Activated T-helper 1 cell treated with anti-CD3 and anti-CD28 coated beads, Interleukin-2, amount 50 U/mL, for 16 hours (primary cell): ENCODE measurements around the gene PPM1E.
"Not testable (repeated sequence)": the region's sequence is repeated elsewhere in the genome, so short reads cannot be mapped to it uniquely, and the experiment has no call there.

ENCODE experiments used
- DNase-seq, 2 donors: peaks; one replicate each; pipeline ENCODE4 v3.0.0-alpha.2; 2020; ENCODE audit warnings: low read depth in 1 of 2, low spot score in 1 of 2

Gene PPM1E

DNA sequence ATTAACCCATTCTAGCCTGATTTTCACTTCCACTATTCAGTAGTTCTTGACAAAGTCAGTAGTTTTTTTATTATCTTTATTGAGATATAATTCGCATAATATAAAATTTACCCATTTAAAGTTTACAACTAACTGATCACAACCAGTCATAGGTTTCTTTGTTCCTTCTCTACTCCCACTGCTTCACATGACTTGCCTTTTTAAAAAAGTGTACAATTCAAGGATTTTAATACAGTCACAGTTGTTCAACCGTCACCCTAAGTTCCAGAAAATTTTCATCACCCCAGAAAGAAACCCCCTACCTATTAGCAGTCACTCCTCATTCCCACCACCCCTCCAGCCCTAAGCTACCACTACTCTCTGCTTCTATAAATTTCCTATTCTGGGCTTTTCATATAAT lies 188.5 kb downstream of the PPM1E start:
- DNase-seq = no peak

DNA sequence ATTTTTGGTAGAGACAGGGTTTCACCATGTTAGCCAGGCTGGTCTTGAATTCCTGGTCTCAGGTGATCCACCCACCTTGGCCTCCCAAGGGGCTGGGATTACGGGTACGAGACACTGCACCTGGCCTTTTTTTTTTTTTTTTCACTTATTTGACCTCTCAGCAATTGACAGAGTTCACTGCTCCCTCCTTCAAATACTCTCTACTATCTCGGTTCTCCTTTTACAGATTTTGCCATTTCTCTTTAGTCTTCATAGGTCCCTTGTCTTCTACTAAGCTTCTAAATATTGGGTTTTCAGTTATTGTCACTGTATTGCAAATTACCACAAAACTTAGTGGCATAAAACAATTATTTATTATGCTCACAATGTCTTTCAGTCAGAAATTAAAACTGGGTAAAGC lies 191.8 kb downstream of the PPM1E start:
- no peak for DNase-seq

DNA sequence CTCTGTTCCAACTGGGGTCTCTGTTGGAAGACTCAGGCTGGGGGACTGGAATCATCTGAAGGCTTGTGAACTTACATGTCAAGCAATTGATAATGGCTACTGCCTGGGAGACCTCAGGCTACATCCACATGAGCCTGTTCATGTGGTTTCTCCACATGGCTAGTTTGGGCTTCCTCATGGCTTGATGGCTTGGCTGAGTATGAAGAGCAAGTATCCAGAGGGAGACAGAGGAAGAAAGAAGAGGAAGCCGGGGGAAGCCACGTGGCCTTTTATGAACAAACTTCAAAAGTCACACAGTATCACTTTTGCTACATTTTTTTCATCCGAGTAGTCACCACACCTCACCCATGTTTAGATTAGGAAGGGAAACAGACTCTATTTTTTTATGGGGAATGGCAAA lies 192.2 kb downstream of the PPM1E start:
- DNase-seq = no peak

DNA sequence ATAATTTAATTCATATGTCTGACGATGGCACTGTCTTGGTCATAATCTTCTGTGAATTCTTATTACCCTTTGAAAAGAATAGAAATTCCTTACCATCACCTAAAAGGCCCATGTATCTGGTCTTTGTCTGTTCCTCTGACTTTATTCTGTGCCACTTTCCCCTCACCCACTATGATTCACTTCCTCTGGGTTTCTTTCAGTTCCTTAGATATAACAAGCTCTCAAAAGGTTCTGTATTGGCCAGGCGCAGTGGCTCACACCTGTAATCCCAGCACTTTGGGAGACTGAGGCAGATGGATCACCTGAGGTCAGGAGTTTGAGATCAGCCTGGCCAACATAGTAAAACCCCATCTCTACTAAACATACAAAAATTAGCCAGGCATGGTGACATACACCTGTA lies 198.7 kb downstream of the PPM1E start:
- not testable (repeated sequence) for DNase-seq

DNA sequence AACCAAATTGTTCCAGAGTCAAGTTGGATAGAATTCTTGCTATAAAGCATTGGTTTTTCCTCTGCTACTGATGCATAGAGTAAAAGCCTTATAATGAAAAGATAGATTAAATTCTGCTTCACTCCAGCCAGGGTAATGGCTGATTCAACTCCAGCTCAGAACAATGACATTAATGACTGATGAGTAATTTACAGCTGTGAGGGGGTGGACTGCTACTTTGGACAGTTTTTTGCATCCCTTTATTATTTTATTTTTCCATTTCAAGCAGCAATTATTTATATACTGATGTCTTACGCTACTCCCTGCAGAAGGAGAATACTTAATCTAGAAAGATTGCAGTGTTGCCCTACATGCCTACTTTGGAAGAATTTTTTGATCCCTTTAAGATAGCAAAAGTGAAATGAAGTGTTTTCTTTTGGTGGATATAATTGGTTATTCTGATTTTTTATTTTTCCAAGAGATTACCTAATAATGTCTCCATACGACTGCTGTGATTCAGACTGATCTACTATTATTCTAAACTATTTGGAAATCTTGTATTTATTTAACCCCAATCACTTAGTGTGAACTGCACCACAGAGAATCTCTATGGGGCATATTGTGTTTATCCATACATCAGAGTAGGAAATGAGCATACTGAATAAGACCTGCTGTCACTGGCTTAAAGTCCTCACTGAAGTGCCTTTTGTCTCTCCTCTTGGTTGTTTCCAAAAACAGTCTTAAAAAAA lies 201.5 kb downstream of the PPM1E start:
- no peak for DNase-seq

DNA sequence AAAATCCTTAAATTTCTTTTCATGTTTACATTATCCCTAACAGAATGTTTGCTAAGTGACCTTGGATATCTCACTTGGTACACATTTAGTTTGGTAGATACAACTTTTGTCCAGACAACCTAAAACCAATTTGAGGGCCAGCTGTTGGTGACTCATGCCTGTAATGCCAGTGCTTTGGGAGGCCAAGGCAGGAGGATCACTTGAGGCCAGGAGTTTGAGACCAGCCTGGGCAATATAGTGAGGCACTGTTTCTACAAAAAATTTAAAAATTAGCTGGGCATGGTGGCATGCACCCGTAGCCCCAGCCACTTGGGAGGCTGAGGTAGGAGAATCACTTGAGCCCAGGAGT lies 202.0 kb downstream of the PPM1E start:
- DNase-seq = not testable (repeated sequence)

DNA sequence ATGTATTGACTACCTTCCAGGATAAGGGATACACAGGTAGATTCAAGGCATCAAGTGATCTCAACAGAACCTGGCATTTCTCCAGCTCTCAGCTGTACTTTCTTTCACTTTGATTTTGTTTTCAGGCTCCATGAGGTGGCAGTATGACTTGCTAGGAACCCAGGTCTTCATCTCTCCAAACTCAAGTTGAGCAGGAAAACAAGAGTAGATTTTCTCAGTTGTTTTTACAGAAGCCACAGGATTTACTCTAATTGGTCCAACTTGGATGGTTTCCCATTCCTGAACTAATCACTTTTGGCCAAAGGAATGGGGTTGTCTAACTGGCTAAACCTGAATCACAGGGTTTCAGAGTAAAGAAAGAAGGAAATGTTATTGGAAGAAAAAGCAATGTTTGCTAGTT lies 204.4 kb downstream of the PPM1E start:
- no peak for DNase-seq

DNA sequence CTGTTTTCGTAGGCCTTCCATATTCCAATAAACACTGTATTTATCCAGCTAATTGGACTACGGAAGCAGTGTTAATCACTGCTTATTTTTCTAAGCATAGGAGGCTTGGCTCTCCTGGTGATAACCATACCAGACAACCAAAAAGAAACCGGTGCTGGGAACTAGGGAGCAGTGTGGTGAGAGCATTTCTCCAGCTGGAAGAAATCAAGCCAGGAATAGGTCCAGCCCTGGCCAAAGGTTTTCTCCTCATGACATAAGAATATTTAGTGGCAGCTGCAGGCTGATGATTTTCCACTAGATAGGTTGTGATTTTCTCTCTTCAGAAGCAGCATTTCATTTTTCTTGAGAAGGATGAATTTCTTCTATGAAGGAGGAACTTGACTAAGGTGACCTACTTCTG lies 209.6 kb downstream of the PPM1E start:
- no peak for DNase-seq

DNA sequence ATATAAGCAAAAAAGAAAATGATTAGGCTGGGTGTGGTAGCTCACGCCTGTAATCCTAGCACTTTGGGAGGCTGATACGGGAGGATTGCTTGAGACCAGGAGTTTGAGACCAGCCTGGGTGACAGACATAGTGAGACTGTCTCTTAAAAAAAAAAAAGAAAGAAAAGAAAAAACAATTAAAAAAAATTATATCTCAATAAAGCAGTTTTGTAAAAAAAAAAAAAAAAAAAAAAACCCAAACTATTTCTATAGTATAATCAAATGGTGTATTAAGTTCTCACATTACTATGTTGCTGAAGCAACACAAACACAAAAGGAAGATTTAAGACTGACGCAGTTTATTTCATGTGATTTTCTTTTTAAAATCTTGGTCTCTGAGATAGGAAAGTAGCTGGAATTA lies 210.6 kb downstream of the PPM1E start:
- DNase-seq = no peak

DNA sequence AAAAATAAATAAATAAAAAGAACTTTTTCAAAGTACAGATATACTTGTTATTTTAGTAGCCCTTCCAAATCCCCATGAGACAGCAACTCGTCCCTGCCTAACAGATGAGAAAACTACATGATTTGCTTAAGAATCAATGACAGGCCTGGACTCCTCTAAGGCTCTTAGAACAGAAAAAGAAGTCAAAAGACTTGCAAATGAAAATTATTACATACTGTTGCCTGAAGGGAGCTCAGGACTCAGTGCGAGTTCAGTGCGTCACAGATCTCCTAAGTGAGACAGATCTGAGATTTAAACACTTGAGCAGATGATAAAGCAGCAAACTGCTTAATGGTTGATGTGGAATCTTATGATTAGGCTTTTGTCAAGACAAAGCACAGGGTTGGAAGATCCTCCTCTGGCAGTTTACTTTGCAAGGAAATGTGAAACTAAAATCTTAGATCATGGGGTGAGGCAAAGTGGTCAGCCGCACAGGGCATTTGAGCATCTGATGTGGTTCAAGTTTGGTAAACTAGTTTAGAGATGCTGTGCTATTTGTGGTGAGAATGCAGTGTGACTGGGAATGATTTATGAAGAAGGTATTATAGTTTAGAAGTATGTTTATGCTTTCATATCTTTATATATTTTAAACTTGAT lies 212.9 kb downstream of the PPM1E start:
- DNase-seq = no peak

DNA sequence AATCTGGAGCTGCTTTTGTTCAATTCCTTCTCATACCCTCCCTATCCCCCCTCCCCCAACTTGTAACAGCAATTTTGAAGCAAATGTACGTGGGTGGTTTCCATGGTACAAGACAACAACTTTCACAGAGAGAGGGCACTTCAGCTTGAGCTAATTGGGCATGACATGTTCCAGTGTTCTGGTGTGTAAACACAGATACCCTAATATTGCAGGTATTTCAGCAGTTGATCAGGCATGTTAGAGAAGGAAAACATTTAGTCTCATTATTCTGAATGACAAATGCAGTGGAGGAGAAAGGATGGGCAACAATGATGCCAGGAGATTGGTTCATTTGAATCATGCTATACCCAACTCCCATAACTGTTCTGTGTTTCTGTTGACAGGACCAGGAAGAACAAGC lies 213.5 kb downstream of the PPM1E start:
- no peak for DNase-seq

DNA sequence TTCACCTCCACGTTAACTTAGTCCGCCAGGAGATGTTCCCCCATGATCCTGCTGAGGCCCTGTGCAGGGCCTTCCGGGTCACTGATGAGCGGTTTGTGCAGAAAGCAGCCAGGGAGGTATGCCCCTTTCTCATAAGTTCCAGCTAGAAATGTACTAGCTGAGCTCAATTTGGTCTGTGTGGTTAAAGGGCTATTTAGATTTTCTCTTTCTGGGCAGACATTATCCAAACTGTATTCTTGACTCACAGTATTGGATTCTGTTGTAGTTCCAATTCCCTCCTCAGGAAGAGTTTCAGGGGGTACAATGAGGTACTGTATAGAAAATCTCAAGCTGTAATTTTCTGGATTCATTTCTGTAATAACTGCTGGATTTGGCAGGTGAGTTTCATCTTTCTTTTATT lies 214.0 kb downstream of the PPM1E start:
- no peak for DNase-seq

DNA sequence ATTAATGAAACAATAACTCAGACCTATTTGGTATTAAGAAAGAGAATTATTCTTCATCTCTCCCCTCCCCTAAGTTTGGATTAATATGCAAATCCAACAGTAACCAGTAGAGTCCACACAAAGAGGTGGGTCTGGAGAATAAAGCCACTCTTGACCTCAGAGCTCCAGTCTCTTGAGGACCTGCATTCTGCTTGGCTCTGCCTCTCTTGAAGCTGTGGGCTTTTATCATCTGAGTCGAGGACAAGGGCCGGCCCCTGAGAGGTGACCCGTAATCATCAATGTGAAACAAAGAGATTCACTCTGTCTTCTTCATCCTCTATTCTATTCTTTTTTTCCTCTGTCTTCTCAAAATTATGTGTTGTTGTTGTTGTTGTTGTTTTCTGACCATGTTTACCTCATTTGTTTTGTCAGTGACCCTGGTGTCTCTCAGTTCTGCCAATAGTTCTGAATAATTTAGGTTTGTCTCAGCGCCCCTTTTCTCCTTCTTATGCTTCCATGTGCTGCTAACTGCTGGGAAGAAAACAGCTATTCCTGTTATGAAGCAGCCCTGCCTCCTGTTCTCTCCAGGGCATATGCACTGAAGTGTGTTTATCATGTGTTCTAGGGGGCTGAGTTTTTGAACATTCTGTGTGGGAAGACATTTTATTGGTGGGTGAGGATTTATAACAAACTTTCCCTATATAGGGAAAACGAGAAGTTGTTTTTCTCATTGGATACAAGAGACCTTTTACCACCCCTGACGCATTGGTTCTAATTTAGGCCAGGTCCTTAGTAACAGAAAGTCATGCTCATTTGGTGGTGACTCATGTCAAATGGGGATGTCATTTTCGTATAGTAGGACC lies 215.2 kb downstream of the PPM1E start:
- no peak for DNase-seq

DNA sequence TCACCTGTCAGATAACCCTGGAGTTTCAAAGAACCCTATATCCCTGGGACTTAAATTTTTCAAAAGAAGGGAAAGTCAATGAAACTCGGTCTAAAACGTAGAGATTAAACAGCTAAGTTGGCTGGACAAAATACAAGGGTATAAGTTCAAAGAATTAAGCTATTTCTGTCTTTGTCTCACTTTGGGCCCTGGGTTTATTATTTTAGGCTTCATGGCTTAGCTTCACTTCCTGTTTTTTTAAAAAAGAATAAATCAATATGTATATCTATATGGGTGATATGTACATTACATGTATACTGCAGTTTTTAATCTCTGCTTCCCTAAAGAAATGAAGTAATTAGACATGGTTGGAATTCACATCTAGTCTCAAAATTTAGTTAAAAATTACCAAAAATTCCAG lies 218.7 kb downstream of the PPM1E start:
- no peak for DNase-seq

DNA sequence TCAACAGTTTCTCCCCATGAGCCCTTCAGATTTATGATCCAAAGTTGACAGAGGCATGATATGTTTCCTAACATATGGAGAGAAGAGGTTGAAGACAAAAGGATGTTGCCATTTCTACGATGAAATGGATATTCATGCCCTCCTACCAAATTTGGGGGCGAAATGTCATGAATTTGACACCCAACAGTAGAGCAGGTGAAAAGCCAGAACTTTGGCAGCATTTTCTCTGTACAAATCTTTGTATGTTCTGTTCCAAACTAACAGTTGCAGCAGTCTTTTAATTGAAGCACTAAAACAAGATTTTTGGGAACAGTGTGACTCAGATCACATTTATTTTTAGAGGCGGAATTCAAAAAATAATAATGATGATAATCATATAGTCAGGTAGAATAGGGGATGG lies 220.9 kb downstream of the PPM1E start:
- DNase-seq = no peak

DNA sequence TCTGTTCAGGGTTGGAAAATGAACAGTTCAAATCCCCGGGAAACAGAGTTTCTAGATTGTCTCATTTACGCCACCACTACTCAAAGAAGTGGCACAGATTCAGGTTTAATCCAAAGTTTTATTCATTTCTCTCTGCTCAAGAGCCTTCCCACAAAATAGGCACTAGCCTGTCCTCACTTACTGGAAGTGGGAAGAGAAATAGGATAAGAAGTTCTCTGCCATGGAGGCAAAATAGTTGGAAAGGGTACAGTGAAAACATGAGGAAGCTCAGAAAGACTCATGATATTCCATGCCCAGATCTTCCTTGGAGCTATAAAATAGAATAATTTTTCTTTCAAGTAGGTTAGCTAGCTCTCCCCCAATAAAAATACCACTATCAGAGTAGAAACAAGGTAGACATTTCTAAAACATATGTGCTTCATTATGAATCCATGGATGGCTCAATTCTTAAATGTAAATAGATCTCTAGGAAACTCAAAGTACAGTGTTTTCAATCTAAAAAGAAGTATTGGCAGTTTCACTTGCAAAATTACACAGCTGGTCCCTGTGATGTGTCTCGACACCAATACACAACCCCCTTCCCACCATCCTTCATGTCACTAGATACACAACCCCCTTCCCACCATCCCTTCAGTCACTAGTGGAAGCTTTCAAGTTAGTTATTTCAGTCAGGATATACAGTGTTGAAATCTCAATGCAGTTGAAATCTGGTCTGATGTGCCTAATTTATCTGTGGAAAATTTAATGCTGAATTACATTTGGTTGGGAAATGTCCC lies 225.2 kb downstream of the PPM1E start:
- no peak for DNase-seq

DNA sequence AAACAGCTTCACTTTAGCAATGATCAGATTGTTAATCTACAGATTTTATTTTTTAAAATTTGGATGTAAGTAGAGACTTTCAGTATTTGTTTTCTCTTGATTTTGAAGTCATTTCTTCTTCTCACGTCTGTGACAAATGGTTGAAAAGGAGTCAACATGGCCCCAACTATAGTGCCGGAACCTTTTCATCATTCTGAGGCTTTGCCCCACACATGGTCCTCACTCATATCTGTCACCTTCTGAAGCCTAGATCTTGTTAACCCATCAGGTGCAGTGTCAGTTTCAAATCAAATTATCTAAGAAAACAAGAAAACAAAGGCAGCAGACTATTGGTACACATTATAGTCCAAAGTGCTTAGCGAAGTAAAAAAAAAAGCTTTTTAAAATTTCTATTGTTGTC lies 227.0 kb downstream of the PPM1E start:
- no peak for DNase-seq

DNA sequence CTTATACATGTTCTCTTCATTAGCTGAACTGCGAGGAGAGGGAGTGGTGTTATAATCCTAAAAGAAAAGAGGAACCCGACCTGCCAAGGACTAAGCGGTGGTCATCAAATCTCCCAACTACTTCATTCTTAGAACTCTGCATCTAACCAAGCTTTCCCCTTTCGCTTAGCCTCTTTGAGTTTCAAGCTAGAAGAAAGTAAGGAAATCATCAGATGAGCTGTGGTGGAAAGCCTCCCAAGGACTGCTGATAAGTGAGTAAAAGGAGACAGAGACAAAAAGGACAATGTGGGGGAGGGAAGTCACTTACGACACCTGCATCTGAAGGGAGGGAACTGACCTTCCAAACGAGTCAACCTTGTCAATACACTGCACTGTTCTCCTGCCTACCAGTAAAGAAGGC lies 229.7 kb downstream of the PPM1E start:
- no peak for DNase-seq

DNA sequence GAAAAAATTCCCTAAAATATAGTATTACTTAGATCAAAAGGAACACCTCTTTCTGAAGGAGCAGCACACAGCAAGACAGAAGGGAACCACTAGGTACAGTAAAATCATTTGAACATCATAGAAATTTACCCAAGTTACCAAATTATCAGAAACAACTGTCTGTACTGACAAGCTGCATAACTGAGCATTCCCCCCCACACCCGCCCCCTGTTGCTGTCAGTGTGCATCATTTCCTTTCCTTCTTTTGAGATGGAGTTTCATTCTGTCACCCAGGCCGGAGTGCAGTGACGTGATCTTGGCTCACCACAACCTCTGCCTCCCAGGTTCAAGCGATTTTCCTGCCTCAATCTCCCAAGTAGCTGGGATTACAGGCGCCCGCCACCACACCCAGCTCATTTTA lies 230.3 kb downstream of the PPM1E start:
- DNase-seq = no peak

DNA sequence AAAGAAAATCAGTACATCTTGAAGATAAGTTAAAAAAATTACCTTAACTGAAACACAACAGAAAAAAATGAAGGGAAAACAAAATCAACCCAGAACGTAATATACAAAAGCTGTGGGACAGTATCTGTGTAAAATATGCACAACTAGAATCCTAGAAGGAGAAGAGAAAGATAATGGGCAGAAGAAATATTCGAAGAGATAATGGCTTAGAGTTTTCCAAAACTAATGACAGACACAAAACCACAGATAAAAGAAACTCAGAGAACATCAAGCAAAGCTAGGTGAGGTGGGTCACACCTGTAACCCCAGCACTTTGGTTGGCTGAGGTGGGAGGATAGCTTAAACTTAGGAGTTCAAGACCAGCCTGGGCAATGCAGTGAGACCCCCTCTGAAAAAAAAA lies 234.0 kb downstream of the PPM1E start:
- DNase-seq = no peak

DNA sequence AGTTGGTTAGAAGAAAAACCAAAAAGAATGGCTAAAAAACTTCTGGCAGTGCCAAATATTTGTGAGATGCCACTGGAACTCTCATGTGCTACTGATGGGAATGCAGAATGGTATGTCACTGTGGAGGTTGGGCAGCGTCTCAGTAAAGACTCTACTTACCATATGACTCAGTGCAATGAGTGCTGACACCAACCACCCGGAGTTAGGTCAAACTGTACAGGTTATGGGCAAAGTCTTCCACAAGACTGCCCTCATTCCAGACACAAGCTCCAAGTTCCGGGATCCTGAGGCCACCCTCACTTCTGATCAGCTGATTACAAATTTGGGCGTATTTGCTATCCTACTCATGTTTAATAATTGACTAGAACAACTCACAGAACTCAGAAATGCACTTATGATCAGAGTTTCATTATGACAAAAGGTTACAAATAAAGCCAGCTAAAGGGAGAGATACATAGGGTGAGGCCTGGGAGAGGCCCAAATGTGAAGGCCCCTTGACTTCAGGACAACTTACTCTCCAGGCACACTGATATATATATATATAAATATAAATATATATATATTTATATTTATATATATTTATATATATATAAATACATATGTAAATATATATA lies 236.2 kb downstream of the PPM1E start:
- no peak for DNase-seq
